Measurements from ENCODE around the gene CPB2.

Gene CPB2

DNA sequence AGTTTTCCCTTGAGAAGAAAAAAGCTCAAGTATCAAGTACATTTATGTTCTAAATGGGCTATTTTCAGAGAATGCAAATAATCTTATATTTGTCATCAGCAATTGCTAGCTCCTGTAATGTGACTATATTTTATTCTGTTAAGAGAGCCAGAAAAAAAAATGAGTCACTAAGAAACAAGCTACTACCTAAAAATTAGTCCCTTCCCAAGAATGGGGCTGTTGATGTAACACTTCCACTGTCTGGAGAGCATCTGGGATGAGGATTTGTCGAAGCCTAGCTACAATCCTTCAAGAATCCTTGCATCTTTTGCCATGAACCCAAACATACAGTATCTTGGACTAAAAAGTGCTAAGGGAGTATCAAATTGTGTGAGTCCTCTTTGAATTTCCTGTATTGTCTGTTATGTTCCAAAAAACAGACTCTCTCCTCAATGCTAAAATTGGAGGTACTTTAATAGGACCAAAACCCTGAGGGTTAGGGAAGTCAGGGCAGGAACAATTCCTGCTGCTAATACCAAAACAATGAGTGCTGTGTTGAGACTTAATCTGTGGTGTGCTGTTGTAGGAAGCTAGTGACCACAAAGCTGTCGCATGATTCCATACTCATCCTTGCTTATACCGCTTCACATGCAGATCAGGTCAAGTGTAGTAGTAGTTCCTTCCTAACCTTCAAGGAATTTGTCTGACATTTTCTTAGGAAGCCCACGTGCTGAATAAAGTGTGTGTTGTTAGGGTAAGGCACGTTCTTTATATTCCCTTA lies 47.4 kb downstream of the CPB2 start:
- Histone ChIP-seq H3K27me3 (ENCODE audit: insufficient read depth, low read length) (no peaks in the 10 kb centered on the region), H3K79me2 (ENCODE audit: insufficient read depth, low read length) (no peaks in the 10 kb centered on the region), H3K36me3 (ENCODE audit: insufficient read depth, low read length) (no peaks in the 10 kb centered on the region), H3F3A (ENCODE audit: insufficient read depth, low read length) (no peaks in the 10 kb centered on the region), H3K9ac (ENCODE audit: low read length) (no peak overlapping the region), H2AFZ (ENCODE audit: low read length) (no peak overlapping the region), H3K4me1 (ENCODE audit: insufficient read depth, low read length, severe bottlenecking) (peaks cover 12% of the 10 kb centered on the region), H3K27ac (ENCODE audit: low read depth, low read length, poor library complexity, severe bottlenecking) (no peak overlapping the region), H3K4me3 (ENCODE audit: low read depth, low read length, poor library complexity, severe bottlenecking) (no peak overlapping the region), H3K9me3 (ENCODE audit: low read length) (no peaks in the 10 kb centered on the region), H3K9me2 (ENCODE audit: low read depth, low read length) (no peaks in the 10 kb centered on the region), H4K20me1 (ENCODE audit: insufficient read depth, low read length) (no peaks in the 10 kb centered on the region), H3K4me2 (ENCODE audit: low read length) (no peak overlapping the region)
- TF ChIP-seq, protein P1, sequence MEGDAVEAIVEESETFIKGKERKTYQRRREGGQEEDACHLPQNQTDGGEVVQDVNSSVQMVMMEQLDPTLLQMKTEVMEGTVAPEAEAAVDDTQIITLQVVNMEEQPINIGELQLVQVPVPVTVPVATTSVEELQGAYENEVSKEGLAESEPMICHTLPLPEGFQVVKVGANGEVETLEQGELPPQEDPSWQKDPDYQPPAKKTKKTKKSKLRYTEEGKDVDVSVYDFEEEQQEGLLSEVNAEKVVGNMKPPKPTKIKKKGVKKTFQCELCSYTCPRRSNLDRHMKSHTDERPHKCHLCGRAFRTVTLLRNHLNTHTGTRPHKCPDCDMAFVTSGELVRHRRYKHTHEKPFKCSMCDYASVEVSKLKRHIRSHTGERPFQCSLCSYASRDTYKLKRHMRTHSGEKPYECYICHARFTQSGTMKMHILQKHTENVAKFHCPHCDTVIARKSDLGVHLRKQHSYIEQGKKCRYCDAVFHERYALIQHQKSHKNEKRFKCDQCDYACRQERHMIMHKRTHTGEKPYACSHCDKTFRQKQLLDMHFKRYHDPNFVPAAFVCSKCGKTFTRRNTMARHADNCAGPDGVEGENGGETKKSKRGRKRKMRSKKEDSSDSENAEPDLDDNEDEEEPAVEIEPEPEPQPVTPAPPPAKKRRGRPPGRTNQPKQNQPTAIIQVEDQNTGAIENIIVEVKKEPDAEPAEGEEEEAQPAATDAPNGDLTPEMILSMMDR (IDR thresholded peaks at IDR 0.05; ENCODE audit: low read length) = no peak
- no peak for TF ChIP-seq EZH2 (IDR thresholded peaks at IDR 0.05; ENCODE audit: borderline replicate concordance, low read length)

DNA sequence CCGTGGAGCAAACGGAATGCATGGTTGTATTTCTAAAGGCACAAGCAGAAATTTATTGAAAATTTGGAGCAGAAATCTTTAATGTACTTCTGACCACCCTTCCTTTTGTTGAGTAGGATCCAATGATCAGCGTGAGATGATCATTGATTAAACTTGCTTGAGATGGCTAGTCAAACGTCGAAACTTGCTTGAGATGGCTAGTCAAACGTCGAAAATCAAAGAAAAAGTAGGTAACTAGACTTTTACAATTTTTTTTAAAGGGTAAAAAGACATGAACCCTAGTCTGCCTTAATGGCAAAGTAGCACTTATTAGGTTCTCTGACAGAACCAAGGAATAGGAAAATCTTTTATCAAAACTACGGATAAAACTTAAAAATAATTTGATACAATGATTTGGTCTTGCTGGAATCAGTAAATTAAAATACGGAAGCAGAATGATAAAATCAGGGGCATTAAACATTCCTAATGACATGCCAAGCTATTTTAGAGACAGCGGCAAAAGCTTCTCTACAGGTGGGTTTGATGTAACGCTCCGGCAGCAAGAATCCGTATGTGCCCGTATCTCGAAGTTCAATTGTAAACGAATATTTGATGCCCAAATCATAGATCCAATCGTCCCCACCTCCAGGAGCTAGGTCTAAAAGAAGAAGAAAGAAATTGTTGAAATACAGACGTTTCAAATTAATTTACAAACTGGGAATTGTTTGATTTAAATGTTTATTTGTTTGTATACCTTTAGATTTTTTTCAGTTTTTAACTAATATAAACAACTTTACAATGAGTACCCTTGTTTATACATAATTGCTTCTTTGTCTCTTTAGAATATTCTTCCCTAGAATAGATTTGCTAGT lies 51.4 kb downstream of the CPB2 start:
- Histone ChIP-seq H3K4me2 (ENCODE audit: low read length) (peak overlapping the region; percentile 91), H3K79me2 (ENCODE audit: insufficient read depth, low read length) (peaks cover 38% of the 10 kb centered on the region), H3K4me1 (ENCODE audit: insufficient read depth, low read length, severe bottlenecking) (peaks cover 36% of the 10 kb centered on the region), H4K20me1 (ENCODE audit: insufficient read depth, low read length) (no peaks in the 10 kb centered on the region), H3F3A (ENCODE audit: insufficient read depth, low read length) (no peaks in the 10 kb centered on the region), H3K9me2 (ENCODE audit: low read depth, low read length) (no peaks in the 10 kb centered on the region), H2AFZ (ENCODE audit: low read length) (peak overlapping the region; percentile 81), H3K27ac (ENCODE audit: low read depth, low read length, poor library complexity, severe bottlenecking) (no peak overlapping the region), H3K36me3 (ENCODE audit: insufficient read depth, low read length) (no peaks in the 10 kb centered on the region), H3K9me3 (ENCODE audit: low read length) (no peaks in the 10 kb centered on the region), H3K9ac (ENCODE audit: low read length) (peak overlapping the region; percentile 84), H3K4me3 (ENCODE audit: low read depth, low read length, poor library complexity, severe bottlenecking) (peak overlapping the region; percentile 89), H3K27me3 (ENCODE audit: insufficient read depth, low read length) (no peaks in the 10 kb centered on the region)
- TF ChIP-seq, protein P1 (IDR thresholded peaks at IDR 0.05; ENCODE audit: low read length) = no peak
- TF ChIP-seq EZH2 (IDR thresholded peaks at IDR 0.05; ENCODE audit: borderline replicate concordance, low read length) = no peak

DNA sequence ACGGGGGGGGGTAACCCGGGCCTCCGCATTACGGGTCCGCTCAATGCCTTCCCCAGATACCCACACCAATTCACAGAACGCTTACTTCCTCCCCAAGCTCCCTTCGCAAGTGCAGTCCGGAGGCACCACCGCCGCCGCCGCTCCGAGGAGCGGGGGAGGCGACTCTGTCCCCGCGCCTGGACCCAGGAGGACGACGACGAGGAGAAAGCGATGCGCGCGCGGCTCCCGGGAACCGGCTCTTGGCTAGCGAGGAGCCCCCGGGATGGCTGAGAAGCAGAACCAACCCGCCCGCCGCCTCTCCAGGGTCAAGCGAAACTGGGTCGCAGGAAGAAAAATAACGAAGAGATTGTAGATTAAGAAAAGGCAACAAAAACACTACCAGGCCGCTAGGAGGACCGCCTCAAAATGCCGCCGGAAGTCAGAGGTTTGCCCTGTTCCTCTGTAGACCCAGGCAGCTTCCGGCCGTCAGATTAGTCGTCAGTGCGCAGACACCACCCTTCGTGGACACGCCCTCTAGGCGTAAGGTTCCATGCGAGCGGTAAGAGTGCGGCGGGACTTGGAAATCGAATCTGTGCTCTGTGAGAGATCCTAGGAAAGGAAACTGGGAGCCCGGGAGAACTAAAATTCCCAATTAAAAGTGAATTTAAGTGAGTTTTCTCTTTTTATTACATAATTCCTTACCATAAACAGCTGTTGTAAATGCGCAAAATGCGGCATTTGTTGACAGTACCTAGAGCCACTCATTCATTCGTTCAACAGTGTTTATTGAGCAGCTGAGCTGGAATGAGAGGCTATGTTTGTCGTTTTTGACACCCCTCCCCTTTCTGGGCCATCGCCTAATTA lies 52.3 kb downstream of the CPB2 start, which contains the start of gene ZC3H13:
TSS of gene ZC3H13 (minus strand) at position 428 of the 843 bp plus-strand sequence. CDS start 7,239 bp downstream, outside the sequence.
- no peaks in the 10 kb centered on the region for H4K20me1 ChIP-seq (ENCODE audit: insufficient read depth, low read length)
- no peaks in the 10 kb centered on the region for H3K9me2 ChIP-seq (ENCODE audit: low read depth, low read length)
- peak within 1 kb of the TSS; percentile 89 for H3K4me3 ChIP-seq (ENCODE audit: low read depth, low read length, poor library complexity, severe bottlenecking)
- H3K4me2 ChIP-seq (ENCODE audit: low read length) = peak within 1 kb of the TSS; percentile 91
- H3K27me3 ChIP-seq (ENCODE audit: insufficient read depth, low read length) = no peaks in the 10 kb centered on the region
- no peaks in the 10 kb centered on the region for H3K9me3 ChIP-seq (ENCODE audit: low read length)
- H3K79me2 ChIP-seq (ENCODE audit: insufficient read depth, low read length) = peaks cover 44% of the 10 kb centered on the region
- peak within 1 kb of the TSS; percentile 76 for H3K27ac ChIP-seq (ENCODE audit: low read depth, low read length, poor library complexity, severe bottlenecking)
- H2AFZ ChIP-seq (ENCODE audit: low read length) = peak within 1 kb of the TSS; percentile 81
- no peak for TF ChIP-seq EZH2 (IDR thresholded peaks at IDR 0.05; ENCODE audit: borderline replicate concordance, low read length)
- TF ChIP-seq, protein P1 (IDR thresholded peaks at IDR 0.05; ENCODE audit: low read length) = peak; percentile 37
- H3K36me3 ChIP-seq (ENCODE audit: insufficient read depth, low read length) = no peaks in the 10 kb centered on the region
- peaks cover 36% of the 10 kb centered on the region for H3K4me1 ChIP-seq (ENCODE audit: insufficient read depth, low read length, severe bottlenecking)
- H3F3A ChIP-seq (ENCODE audit: insufficient read depth, low read length) = no peaks in the 10 kb centered on the region
- peak within 1 kb of the TSS; percentile 84 for H3K9ac ChIP-seq (ENCODE audit: low read length)

Data from OCI-LY1 (cell line).